GM12872 (cell line): ENCODE measurements around the gene LRRC39.

ENCODE experiments used
- CTCF ChIP-seq: IDR thresholded peaks from 3 replicates; pipeline ENCODE4 v1.5.1; 2011; ENCODE audit warnings: low read depth, mild to moderate bottlenecking, low read length, moderate library complexity; ENCODE audit not compliant: insufficient read depth

The LRRC39 gene

GRCh38 chr1:100198596-100198995 lies 20.5 kb upstream of the LRRC39 start:
- no peak for TF ChIP-seq CTCF

GRCh38 chr1:100188617-100189016 lies 10.6 kb upstream of the LRRC39 start:
- TF ChIP-seq CTCF = no peak

GRCh38 chr1:100187912-100188311 lies 9.9 kb upstream of the LRRC39 start:
- TF ChIP-seq CTCF = no peak

GRCh38 chr1:100184536-100184935 lies 6.5 kb upstream of the LRRC39 start:
- TF ChIP-seq CTCF = no peak

GRCh38 chr1:100183370-100183769 lies 5.3 kb upstream of the LRRC39 start:
- TF ChIP-seq CTCF = no peak

GRCh38 chr1:100177295-100178041 lies 588 bp downstream of the LRRC39 start:
- TF ChIP-seq CTCF = no peak

GRCh38 chr1:100168051-100168450 lies 10.0 kb downstream of the LRRC39 start:
- no peak for TF ChIP-seq CTCF
